GM12878 (cell line): Measurements from ENCODE around the gene ADM. TPM values are rescaled to one million over a fixed set of nuclear protein-coding genes. Genes with fewer than 3 reads are reported as not detected.
A peak's percentile ranks its signal among the peaks of the same experiment; 100 is the strongest.

Source experiments
- ATAC-seq: fragments of 200-7000 bp; cut with Tn5 transposase; 3 replicates; pipeline ENCODE4 v1.9.1; 2020; ENCODE audit warnings: mild to moderate bottlenecking, moderate library complexity
- BruUV-seq: library from RNA; stranded (reverse); fragments of 400-500 nt; replicated peaks from 2 replicates; lab custom pipeline; 2021; lab: Mats Ljungman, UMichigan
- CTCF ChIA-PET: fragments of 300-600 bp; sonication (Branson Sonifier 250); formaldehyde crosslinking; extraction: SDS; loops from one replicate; lab custom pipeline; 2021; ENCODE audit warnings: inconsistent platforms; lab: Yijun Ruan, JAX
- POLR2A ChIA-PET: fragments of 350-600 bp; formaldehyde crosslinking; extraction: SDS; loops from one replicate; lab custom pipeline; 2021; ENCODE audit warnings: inconsistent platforms; lab: Charles Lee
- RAD21 ChIA-PET: fragments of 300-600 bp; sonication (Branson Sonifier 250); formaldehyde crosslinking; loops from one replicate; lab custom pipeline; 2023; ENCODE audit warnings: antibody characterized with exemption; ENCODE audit not compliant: unreplicated experiment; lab: Charles Lee
- SMC1A ChIA-PET: fragments of 300-600 bp; sonication (Branson Sonifier 250); formaldehyde crosslinking; loops from one replicate; lab custom pipeline; 2023; ENCODE audit not compliant: unreplicated experiment, uncharacterized antibody; lab: Charles Lee
- DNase-seq: peaks from one replicate; pipeline ENCODE4 v3.0.0-alpha.2; 2011; ENCODE audit warnings: low read depth, low spot score
- FAIRE-seq: peaks from 3 replicates; lab custom pipeline; 2011; peaks lifted over from hg19 to GRCh38; lab: Jason Lieb, UNC
- H2AFZ ChIP-seq: 2 replicates; pipeline ENCODE4 v1.6.0; 2011; ENCODE audit warnings: low read depth, low read length, control low read depth; ENCODE audit not compliant: control insufficient read depth
- H3K27ac ChIP-seq: 2 replicates; pipeline ENCODE4 v1.5.1; 2011; ENCODE audit warnings: control low read depth; ENCODE audit not compliant: control insufficient read depth, insufficient read depth
- H3K27me3 ChIP-seq, 2 experiments: replicated peaks in 1 of 2; 2 replicates each; pipeline versions ENCODE4 v1.6.0 to v1.6.1; 2011; ENCODE audit warnings: low read length in 1 of 2; ENCODE audit not compliant: control insufficient read depth in 2 of 2, insufficient read depth in 2 of 2
- H3K36me3 ChIP-seq, 2 experiments: 2 replicates each; pipeline ENCODE4 v1.5.1; 2011; ENCODE audit warnings: low read length in 1 of 2; ENCODE audit not compliant: control insufficient read depth in 2 of 2, insufficient read depth in 2 of 2
- H3K4me1 ChIP-seq: 2 replicates; pipeline ENCODE4 v1.6.1; 2011; ENCODE audit warnings: mild to moderate bottlenecking, low read length, moderate library complexity, mixed read lengths; ENCODE audit not compliant: control insufficient read depth, insufficient read depth
- H3K4me2 ChIP-seq: 2 replicates; pipeline ENCODE4 v1.6.0; 2011; ENCODE audit warnings: control low read depth; ENCODE audit not compliant: control insufficient read depth, insufficient read depth
- H3K4me3 ChIP-seq: fragments of 200-600 bp; sonication (generic); 2 replicates; pipeline ENCODE4 v1.5.1; 2016
- H3K79me2 ChIP-seq: 2 replicates; pipeline ENCODE4 v1.6.0; 2011; ENCODE audit warnings: low read length; ENCODE audit not compliant: control insufficient read depth, insufficient read depth
- H3K9ac ChIP-seq: 2 replicates; pipeline ENCODE4 v1.8.0; 2011; ENCODE audit warnings: low read length, control low read depth, mixed read lengths; ENCODE audit not compliant: control insufficient read depth, insufficient read depth
- H3K9me3 ChIP-seq: replicated peaks from 3 replicates; pipeline ENCODE4 v1.5.1; 2011; ENCODE audit warnings: mild to moderate bottlenecking, low read length; ENCODE audit not compliant: control insufficient read depth, insufficient read depth
- H4K20me1 ChIP-seq: 2 replicates; pipeline ENCODE4 v1.6.0; 2011; ENCODE audit not compliant: control insufficient read depth, insufficient read depth
- CBFB ChIP-seq: IDR thresholded peaks from 2 replicates; pipeline ENCODE4 v1.6.1; 2016; ENCODE audit warnings: antibody characterized with exemption, low read depth
- JUNB ChIP-seq: IDR thresholded peaks from 2 replicates; pipeline ENCODE4 v1.6.1; 2016; ENCODE audit warnings: antibody characterized with exemption, mild to moderate bottlenecking
- LARP7 ChIP-seq: fragments of 450-650 bp; IDR thresholded peaks from 2 replicates; pipeline ENCODE4 v1.6.1; 2017; ENCODE audit warnings: mild to moderate bottlenecking
- WGBS: methylation state at CpG from one replicate; pipeline ENCODE4 v1.1.6; 2016; ENCODE audit warnings: low lambda C conversion rate; ENCODE audit not compliant: insufficient replicate concordance, insufficient coverage; ENCODE audit errors: missing lambda C conversion rate; 5-methylcytosine and 5-hydroxymethylcytosine counted together
- in situ Hi-C: fragments of 300-500 bp; cut with MboI; formaldehyde crosslinking; loops from 9 replicates; pipeline ENCODE4 v1.14.3; 2018; ENCODE audit warnings: mixed read lengths
- intact Hi-C: fragments of 100-400 bp; cut with micrococcal nuclease; formaldehyde crosslinking; loops from one replicate; pipeline ENCODE4 v1.14.2; 2022; ENCODE audit not compliant: unreplicated experiment
- polyA plus RNA-seq, 11 experiments: library from polyadenylated mRNA; depleted of rRNA in 4 of 11; unstranded in 6 of 11; stranded (reverse) in 5 of 11; fragments of >200 nt; fragmentation: Nextera tagmentation in 4 of 11; fragmentation: Illumina TruSeq in 1 of 11; extraction: Ambion mirVana in 4 of 11; extraction: Trizol in 1 of 11; gene quantifications; 1 replicate in 1 of 11; 2 replicates in 10 of 11; pipeline versions ENCODE4 v1.2.1 to v1.2.3, GENCODE V29; 2011 to 2016; ENCODE audit warnings: inconsistent platforms in 2 of 11, missing spikeins in 2 of 11, low read depth in 1 of 11
- total RNA-seq, 4 experiments: library from RNA; depleted of rRNA in 3 of 4; stranded (reverse); fragments of >200 nt in 3 of 4; fragmentation: Illumina TruSeq in 1 of 4; extraction: Trizol in 1 of 4; gene quantifications; 2 replicates each; pipeline versions ENCODE4 v1.2.1 to v1.2.3, GENCODE V29; 2013 to 2021
- TF ChIP-seq, protein P1 (sequence below): fragments of 450-650 bp; conservative IDR thresholded peaks from 2 replicates; pipeline ENCODE4 v1.6.1; 2017; ENCODE audit warnings: mild to moderate bottlenecking, moderate library complexity

ADM gene
- total and polyA plus RNA-seq, 10 of the 15 experiments (the other 5 are each of a cell fraction or from before 2014, with no cell fraction given) = 0.11 to 4.2 (median 0.21) TPM; not detected in 7

DNA sequence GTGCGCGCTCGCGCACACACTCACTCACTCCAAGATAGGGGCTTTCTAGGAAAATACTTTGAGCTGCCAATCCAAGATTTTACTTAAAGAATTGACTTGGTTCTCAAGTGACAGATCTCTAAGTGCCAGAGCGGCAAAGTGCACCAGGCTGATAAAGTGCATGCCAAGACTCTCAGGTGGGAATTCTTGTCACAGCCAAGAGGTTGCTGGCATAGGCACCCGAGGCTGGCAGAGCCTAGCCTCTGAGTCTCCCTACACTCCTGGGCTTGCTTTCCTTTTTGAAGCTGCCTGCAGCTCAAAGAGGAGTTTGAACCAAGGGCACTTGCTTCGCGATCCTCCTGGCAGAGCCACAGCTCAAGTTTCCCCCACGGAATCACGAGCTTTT lies 2.5 kb upstream of the ADM start:
- Histone ChIP-seq H3K36me3 (no peaks in the 10 kb centered on the region), H3K79me2 (no peaks in the 10 kb centered on the region), H3K9me3 (no peaks in the 10 kb centered on the region; the same call in 2 of the 3 replicates), H3K9ac (0 out of 2 replicates have a peak overlapping the region, but pooled peaks have one; percentile 23), H3K27ac (no peak overlapping the region), H3K4me3 (peak overlapping the region; percentile 65), H4K20me1 (no peaks in the 10 kb centered on the region), H3K27me3 (peaks cover 30 to 44% of the 10 kb centered on the region in 2 experiments), H3K4me1 (peaks cover 34% of the 10 kb centered on the region), H3K4me2 (peak overlapping the region; percentile 88), H2AFZ (no peak overlapping the region; the same call in 1 of the 2 replicates)
- ATAC-seq (no peak), FAIRE-seq (no peak), DNase-seq (no peak)
- no TSS peak for BruUV-seq
- ChIA-PET RAD21 (interaction anchor here (1.4 to 2.7 kb wide), 4 partner anchors 12 to 727 kb away, joined by 3 to 10 read pairs (median 7); no protein-coding TSS in a partner anchor), CTCF (interaction anchor here (0.6 to 4.5 kb wide), 6 partner anchors 12 to 93 kb away, joined by 3 to 48 read pairs (median 12); no protein-coding TSS in a partner anchor), SMC1A (interaction anchor here (0.7 to 3.3 kb wide), 5 partner anchors 20 to 122 kb away, joined by 3 to 13 read pairs (median 5); no protein-coding TSS in a partner anchor), POLR2A (no interaction called here)
- WGBS = 45% methylated on average over 10 of the region's 10 CpGs
- in situ Hi-C loops (loop anchor here (10.0 kb wide), 1 partner anchor 688 kb away; no protein-coding TSS in a partner anchor), intact Hi-C loops (loop anchor here (10.0 kb wide), 1 partner anchor 688 kb away; no protein-coding TSS in a partner anchor)
- TF ChIP-seq, protein P1, sequence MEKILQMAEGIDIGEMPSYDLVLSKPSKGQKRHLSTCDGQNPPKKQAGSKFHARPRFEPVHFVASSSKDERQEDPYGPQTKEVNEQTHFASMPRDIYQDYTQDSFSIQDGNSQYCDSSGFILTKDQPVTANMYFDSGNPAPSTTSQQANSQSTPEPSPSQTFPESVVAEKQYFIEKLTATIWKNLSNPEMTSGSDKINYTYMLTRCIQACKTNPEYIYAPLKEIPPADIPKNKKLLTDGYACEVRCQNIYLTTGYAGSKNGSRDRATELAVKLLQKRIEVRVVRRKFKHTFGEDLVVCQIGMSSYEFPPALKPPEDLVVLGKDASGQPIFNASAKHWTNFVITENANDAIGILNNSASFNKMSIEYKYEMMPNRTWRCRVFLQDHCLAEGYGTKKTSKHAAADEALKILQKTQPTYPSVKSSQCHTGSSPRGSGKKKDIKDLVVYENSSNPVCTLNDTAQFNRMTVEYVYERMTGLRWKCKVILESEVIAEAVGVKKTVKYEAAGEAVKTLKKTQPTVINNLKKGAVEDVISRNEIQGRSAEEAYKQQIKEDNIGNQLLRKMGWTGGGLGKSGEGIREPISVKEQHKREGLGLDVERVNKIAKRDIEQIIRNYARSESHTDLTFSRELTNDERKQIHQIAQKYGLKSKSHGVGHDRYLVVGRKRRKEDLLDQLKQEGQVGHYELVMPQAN = no peak
- TF ChIP-seq JUNB (no peak), CBFB (no peak), LARP7 (0 out of 2 replicates have a peak, but pooled peaks have one; percentile 28)
- TF ChIP-seq, all 136 proteins: peak for 1
